Fibroblast of lung (primary cell): Measurements from ENCODE around the gene TRRAP.

ENCODE experiments used
- CTCF ChIP-seq, 2 donors: IDR thresholded peaks in 1 of 2; conservative IDR thresholded peaks in 1 of 2; 1 replicate in 1 of 2; 2 replicates in 1 of 2; pipeline ENCODE4 v1.5.1; 2011 to 2012; ENCODE audit warnings: low read length in 2 of 2, control low read depth in 1 of 2, inconsistent platforms in 1 of 2, low read depth in 1 of 2, mild to moderate bottlenecking in 1 of 2
- EZH2 ChIP-seq: IDR thresholded peaks from 2 replicates; pipeline ENCODE4 v1.5.1; 2012; ENCODE audit warnings: low read length, control low read depth, mild to moderate bottlenecking; ENCODE audit errors: missing control alignments

- TF ChIP-seq CTCF (conservative IDR thresholded peaks at IDR 0.05 in 1 of 2, IDR thresholded peaks at IDR 0.05 in 1 of 2; ENCODE audit: low read depth in 1 of 2, low read length in 2 of 2): no peak
- TF ChIP-seq EZH2: no peak
Measured at GRCh38 chr7:98866351-98866750, 12.0 kb upstream of the TRRAP start.
